GM12878 (cell line): ENCODE data around the gene ACSM6.
"Not testable (repeated sequence)": the region's sequence is repeated elsewhere in the genome, so short reads cannot be mapped to it uniquely, and the experiment has no call there.

Experiments
- ATF7 ChIP-seq: fragments of 450-650 bp; IDR thresholded peaks from 2 replicates; pipeline ENCODE4 v1.6.1; 2016; ENCODE audit warnings: low read depth, mild to moderate bottlenecking
- EZH2 ChIP-seq: IDR thresholded peaks from 2 replicates; pipeline ENCODE4 v1.6.1; 2012; ENCODE audit warnings: low read depth, mild to moderate bottlenecking, control low read depth, inconsistent platforms, low read length, borderline replicate concordance; ENCODE audit not compliant: control insufficient read depth
- HCFC1 ChIP-seq: fragments of 150-350 bp; IDR thresholded peaks from 2 replicates; pipeline ENCODE4 v1.6.1; 2014; ENCODE audit warnings: low read length
- HDGF ChIP-seq: fragments of 450-650 bp; IDR thresholded peaks from 2 replicates; pipeline ENCODE4 v1.6.1; 2016; ENCODE audit warnings: antibody characterized with exemption
- KDM1A ChIP-seq: fragments of 200-600 bp; sonication (generic); IDR thresholded peaks from 2 replicates; pipeline ENCODE4 v1.6.1; 2016; ENCODE audit warnings: borderline replicate concordance
- SMAD1 ChIP-seq: fragments of 450-650 bp; IDR thresholded peaks from 2 replicates; pipeline ENCODE4 v1.6.1; 2018; ENCODE audit warnings: mild to moderate bottlenecking, low read depth; ENCODE audit not compliant: partially characterized antibody
- STAT3 ChIP-seq: IDR thresholded peaks from 2 replicates; pipeline ENCODE4 v1.6.1; 2011; ENCODE audit warnings: low read depth, low read length, improper control_type of control experiment
- ZNF24 ChIP-seq: fragments of 450-650 bp; IDR thresholded peaks from 2 replicates; pipeline ENCODE4 v1.6.1; 2017; ENCODE audit warnings: antibody characterized with exemption, mild to moderate bottlenecking
- TF ChIP-seq, protein P1 (sequence below): fragments of 450-650 bp; IDR thresholded peaks from 2 replicates; pipeline ENCODE4 v1.6.1; 2018; ENCODE audit warnings: borderline replicate concordance, mild to moderate bottlenecking; ENCODE audit not compliant: partially characterized antibody
- TF ChIP-seq, protein P2 (sequence below), 3 experiments: IDR thresholded peaks in 2 of 3; conservative IDR thresholded peaks in 1 of 3; 2 replicates each; pipeline ENCODE4 v1.5.1; 2011; ENCODE audit warnings: low read depth in 3 of 3, low read length in 3 of 3, mild to moderate bottlenecking in 3 of 3, control low read depth in 2 of 3, moderate library complexity in 2 of 3, inconsistent platforms in 1 of 3, mixed read lengths in 1 of 3; ENCODE audit not compliant: control insufficient read depth in 2 of 3, insufficient read depth in 1 of 3; ENCODE audit errors: extremely low read depth in 1 of 3
- TF ChIP-seq, protein P3 (sequence below): IDR thresholded peaks from 2 replicates; pipeline ENCODE4 v1.6.1; 2012; ENCODE audit warnings: mild to moderate bottlenecking, low read depth, low read length

DNA sequence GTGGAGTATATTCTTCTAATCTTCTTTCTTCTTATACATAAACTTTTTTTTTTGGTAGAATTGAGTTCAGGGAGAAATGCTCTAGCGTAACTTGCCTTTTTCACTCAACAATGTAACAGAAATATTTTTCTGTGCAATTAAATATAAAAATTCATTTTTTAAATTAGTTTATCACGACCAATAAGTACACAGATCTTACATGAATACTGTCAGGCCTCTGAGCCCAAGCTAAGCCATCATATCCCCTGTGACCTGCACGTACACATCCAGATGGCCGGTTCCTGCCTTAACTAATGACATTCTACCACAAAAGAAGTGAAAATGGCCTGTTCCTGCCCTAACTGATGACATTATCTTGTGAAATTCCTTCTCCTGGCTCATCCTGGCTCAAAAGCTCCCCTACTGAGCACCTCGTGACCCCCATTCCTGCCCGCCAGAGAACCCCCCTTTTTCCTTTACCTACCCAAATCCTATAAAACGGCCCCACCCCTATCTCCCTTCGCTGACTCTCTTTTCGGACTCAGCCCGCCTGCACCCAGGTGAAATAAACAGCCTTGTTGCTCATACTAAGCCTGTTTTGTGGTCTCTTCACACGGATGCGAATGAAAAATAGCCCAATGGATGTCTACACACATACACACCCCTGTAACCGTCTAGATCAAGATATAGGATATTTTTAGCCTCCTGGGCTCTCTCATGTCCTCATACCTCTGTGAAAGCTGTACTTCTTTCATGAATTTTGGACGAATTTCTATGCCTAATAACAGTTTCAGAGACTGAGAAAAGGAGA is 35.1 kb downstream of the ACSM6 start:
- TF ChIP-seq ZNF24, STAT3, EZH2, ATF7, HDGF, SMAD1, HCFC1, KDM1A: not testable (repeated sequence)
- TF ChIP-seq, protein P1, sequence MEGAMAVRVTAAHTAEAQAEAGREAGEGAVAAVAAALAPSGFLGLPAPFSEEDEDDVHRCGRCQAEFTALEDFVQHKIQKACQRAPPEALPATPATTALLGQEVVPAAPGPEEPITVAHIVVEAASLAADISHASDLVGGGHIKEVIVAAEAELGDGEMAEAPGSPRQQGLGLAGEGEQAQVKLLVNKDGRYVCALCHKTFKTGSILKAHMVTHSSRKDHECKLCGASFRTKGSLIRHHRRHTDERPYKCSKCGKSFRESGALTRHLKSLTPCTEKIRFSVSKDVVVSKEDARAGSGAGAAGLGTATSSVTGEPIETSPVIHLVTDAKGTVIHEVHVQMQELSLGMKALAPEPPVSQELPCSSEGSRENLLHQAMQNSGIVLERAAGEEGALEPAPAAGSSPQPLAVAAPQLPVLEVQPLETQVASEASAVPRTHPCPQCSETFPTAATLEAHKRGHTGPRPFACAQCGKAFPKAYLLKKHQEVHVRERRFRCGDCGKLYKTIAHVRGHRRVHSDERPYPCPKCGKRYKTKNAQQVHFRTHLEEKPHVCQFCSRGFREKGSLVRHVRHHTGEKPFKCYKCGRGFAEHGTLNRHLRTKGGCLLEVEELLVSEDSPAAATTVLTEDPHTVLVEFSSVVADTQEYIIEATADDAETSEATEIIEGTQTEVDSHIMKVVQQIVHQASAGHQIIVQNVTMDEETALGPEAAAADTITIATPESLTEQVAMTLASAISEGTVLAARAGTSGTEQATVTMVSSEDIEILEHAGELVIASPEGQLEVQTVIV = not testable (repeated sequence)
- TF ChIP-seq, protein P2, sequence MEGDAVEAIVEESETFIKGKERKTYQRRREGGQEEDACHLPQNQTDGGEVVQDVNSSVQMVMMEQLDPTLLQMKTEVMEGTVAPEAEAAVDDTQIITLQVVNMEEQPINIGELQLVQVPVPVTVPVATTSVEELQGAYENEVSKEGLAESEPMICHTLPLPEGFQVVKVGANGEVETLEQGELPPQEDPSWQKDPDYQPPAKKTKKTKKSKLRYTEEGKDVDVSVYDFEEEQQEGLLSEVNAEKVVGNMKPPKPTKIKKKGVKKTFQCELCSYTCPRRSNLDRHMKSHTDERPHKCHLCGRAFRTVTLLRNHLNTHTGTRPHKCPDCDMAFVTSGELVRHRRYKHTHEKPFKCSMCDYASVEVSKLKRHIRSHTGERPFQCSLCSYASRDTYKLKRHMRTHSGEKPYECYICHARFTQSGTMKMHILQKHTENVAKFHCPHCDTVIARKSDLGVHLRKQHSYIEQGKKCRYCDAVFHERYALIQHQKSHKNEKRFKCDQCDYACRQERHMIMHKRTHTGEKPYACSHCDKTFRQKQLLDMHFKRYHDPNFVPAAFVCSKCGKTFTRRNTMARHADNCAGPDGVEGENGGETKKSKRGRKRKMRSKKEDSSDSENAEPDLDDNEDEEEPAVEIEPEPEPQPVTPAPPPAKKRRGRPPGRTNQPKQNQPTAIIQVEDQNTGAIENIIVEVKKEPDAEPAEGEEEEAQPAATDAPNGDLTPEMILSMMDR (IDR thresholded peaks at IDR 0.05 in 2 of 3, conservative IDR thresholded peaks at IDR 0.05 in 1 of 3; ENCODE audit: control insufficient read depth in 2 of 3, extremely low read depth in 1 of 3, insufficient read depth in 1 of 3, low read depth in 3 of 3, low read length in 3 of 3) = not testable (repeated sequence)
- TF ChIP-seq, protein P3, sequence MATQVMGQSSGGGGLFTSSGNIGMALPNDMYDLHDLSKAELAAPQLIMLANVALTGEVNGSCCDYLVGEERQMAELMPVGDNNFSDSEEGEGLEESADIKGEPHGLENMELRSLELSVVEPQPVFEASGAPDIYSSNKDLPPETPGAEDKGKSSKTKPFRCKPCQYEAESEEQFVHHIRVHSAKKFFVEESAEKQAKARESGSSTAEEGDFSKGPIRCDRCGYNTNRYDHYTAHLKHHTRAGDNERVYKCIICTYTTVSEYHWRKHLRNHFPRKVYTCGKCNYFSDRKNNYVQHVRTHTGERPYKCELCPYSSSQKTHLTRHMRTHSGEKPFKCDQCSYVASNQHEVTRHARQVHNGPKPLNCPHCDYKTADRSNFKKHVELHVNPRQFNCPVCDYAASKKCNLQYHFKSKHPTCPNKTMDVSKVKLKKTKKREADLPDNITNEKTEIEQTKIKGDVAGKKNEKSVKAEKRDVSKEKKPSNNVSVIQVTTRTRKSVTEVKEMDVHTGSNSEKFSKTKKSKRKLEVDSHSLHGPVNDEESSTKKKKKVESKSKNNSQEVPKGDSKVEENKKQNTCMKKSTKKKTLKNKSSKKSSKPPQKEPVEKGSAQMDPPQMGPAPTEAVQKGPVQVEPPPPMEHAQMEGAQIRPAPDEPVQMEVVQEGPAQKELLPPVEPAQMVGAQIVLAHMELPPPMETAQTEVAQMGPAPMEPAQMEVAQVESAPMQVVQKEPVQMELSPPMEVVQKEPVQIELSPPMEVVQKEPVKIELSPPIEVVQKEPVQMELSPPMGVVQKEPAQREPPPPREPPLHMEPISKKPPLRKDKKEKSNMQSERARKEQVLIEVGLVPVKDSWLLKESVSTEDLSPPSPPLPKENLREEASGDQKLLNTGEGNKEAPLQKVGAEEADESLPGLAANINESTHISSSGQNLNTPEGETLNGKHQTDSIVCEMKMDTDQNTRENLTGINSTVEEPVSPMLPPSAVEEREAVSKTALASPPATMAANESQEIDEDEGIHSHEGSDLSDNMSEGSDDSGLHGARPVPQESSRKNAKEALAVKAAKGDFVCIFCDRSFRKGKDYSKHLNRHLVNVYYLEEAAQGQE = not testable (repeated sequence)
